GM18520 (cell line): ENCODE data around the gene BNC2.

Experiments used
- ATAC-seq: cut with Tn5 transposase; IDR thresholded peaks from one replicate; pipeline ENCODE4 v1.9.1; 2021; ENCODE audit not compliant: unreplicated experiment

The BNC2 gene

GRCh38 chr9:16869131-16869881, 1.2 kb downstream of the BNC2 start:
- ATAC-seq = no peak

- no peak for ATAC-seq
Measured at GRCh38 chr9:16868701-16869100, 1.8 kb downstream of the BNC2 start.

GRCh38 chr9:16867576-16868311, 2.7 kb downstream of the BNC2 start:
- ATAC-seq = no peak

- ATAC-seq = no peak
Measured at GRCh38 chr9:16866587-16866986, 3.9 kb downstream of the BNC2 start.

GRCh38 chr9:16864649-16865434, 5.6 kb downstream of the BNC2 start:
- ATAC-seq = no peak

- ATAC-seq = no peak
Measured at GRCh38 chr9:16848179-16848578, 22.3 kb downstream of the BNC2 start.

- no peak for ATAC-seq
Measured at GRCh38 chr9:16846986-16847385, 23.5 kb downstream of the BNC2 start.

GRCh38 chr9:16846367-16846766, 24.1 kb downstream of the BNC2 start:
- no peak for ATAC-seq

GRCh38 chr9:16834817-16835216, 35.7 kb downstream of the BNC2 start:
- no peak for ATAC-seq

GRCh38 chr9:16833296-16833835, 37.1 kb downstream of the BNC2 start:
- no peak for ATAC-seq

GRCh38 chr9:16832101-16832500, 38.4 kb downstream of the BNC2 start:
- ATAC-seq = no peak

GRCh38 chr9:16830806-16831205, 39.7 kb downstream of the BNC2 start:
- no peak for ATAC-seq

GRCh38 chr9:16828340-16829281, 41.9 kb downstream of the BNC2 start:
- no peak for ATAC-seq

GRCh38 chr9:16825971-16826625, 44.4 kb downstream of the BNC2 start:
- ATAC-seq = no peak

- ATAC-seq = no peak
Measured at GRCh38 chr9:16825331-16825725, 45.1 kb downstream of the BNC2 start.

- ATAC-seq = no peak
Measured at GRCh38 chr9:16824545-16825330, 45.7 kb downstream of the BNC2 start.

- ATAC-seq = no peak
Measured at GRCh38 chr9:16823906-16824305, 46.6 kb downstream of the BNC2 start.

GRCh38 chr9:16821344-16821743, 49.1 kb downstream of the BNC2 start:
- ATAC-seq = no peak

- no peak for ATAC-seq
Measured at GRCh38 chr9:16817514-16817913, 53.0 kb downstream of the BNC2 start.
